Upper lobe of right lung (tissue), 1 donor: ENCODE results near the gene KIAA0825. TPM values are rescaled to one million over a fixed set of nuclear protein-coding genes. Genes with fewer than 3 reads are reported as not detected.
"Not testable (repeated sequence)": the region's sequence is repeated elsewhere in the genome, so short reads cannot be mapped to it uniquely, and the experiment has no call there.

Experiments
- ATAC-seq: fragments of 200-7000 bp; cut with Tn5 transposase; one replicate; pipeline ENCODE4 v1.9.1; 2020; ENCODE audit warnings: mild to moderate bottlenecking, moderate library complexity
- DNase-seq: peaks from one replicate; pipeline ENCODE4 v3.0.0-alpha.2; 2020
- H3K27ac ChIP-seq: fragments of 200-600 bp; one replicate; pipeline ENCODE4 v1.8.0; 2022
- H3K27me3 ChIP-seq: fragments of 200-600 bp; one replicate; pipeline ENCODE4 v1.8.0; 2022; ENCODE audit warnings: mild to moderate bottlenecking
- H3K36me3 ChIP-seq: fragments of 200-600 bp; one replicate; pipeline ENCODE4 v1.8.0; 2022
- H3K4me1 ChIP-seq: fragments of 200-600 bp; one replicate; pipeline ENCODE4 v1.8.0; 2022
- H3K4me3 ChIP-seq: fragments of 200-600 bp; one replicate; pipeline ENCODE4 v1.8.0; 2022; ENCODE audit warnings: mild to moderate bottlenecking
- H3K9me3 ChIP-seq: fragments of 200-600 bp; one replicate; pipeline ENCODE4 v1.8.0; 2022
- CTCF ChIP-seq: fragments of 200-600 bp; IDR thresholded peaks from one replicate; pipeline ENCODE4 v1.8.0; 2022; ENCODE audit warnings: antibody characterized with exemption
- intact Hi-C: fragments of 100-400 bp; cut with DNase I; formaldehyde crosslinking; loops from one replicate; pipeline ENCODE4 v1.11.0; 2022
- total RNA-seq: library from RNA; stranded (reverse); fragmentation: NEBNext Ultra II Directional; extraction: Animal tissue kit (Norgen Biotek cat#: 25700); gene quantifications from one replicate; pipeline ENCODE4 v1.2.1, GENCODE V29; 2021
- donor health status: DM: no; HTN: yes; CAD: no; lungs with severe emphysema.

KIAA0825 gene
- total RNA-seq, 1 donor from 2014 or later, result 4.4 TPM

- H3K4me1 ChIP-seq, result no peaks in the 10 kb centered on the region
- no peaks in the 10 kb centered on the region for H3K27me3 ChIP-seq
- no peak overlapping the region for H3K4me3 ChIP-seq
- H3K36me3 ChIP-seq, result no peaks in the 10 kb centered on the region
- ATAC-seq, result no peak
- intact Hi-C loops, result no loop called here
- no peak for DNase-seq
- no peaks in the 10 kb centered on the region for H3K9me3 ChIP-seq
- TF ChIP-seq CTCF, result no peak
- no peak overlapping the region for H3K27ac ChIP-seq
Measured at GRCh38 chr5:94575196-94575595, 43.2 kb downstream of the KIAA0825 start.

- H3K27ac ChIP-seq, H3K9me3 ChIP-seq, ATAC-seq, H3K4me1 ChIP-seq, H3K27me3 ChIP-seq, H3K4me3 ChIP-seq, intact Hi-C loops, H3K36me3 ChIP-seq, DNase-seq: not testable (repeated sequence)
Measured at GRCh38 chr5:94573349-94573748, 45.1 kb downstream of the KIAA0825 start.

GRCh38 chr5:94571415-94571814, 47.0 kb downstream of the KIAA0825 start:
- DNase-seq (no peak), ATAC-seq (no peak)
- TF ChIP-seq CTCF, result no peak
- H3K4me3 ChIP-seq, result no peak overlapping the region
- no peak overlapping the region for H3K27ac ChIP-seq
- no peaks in the 10 kb centered on the region for H3K9me3 ChIP-seq
- no peaks in the 10 kb centered on the region for H3K27me3 ChIP-seq
- no peaks in the 10 kb centered on the region for H3K4me1 ChIP-seq
- no peaks in the 10 kb centered on the region for H3K36me3 ChIP-seq
- intact Hi-C loops, result no loop called here

GRCh38 chr5:94564812-94565211, 53.6 kb downstream of the KIAA0825 start:
- DNase-seq (no peak), ATAC-seq (no peak)
- Histone ChIP-seq H3K4me3 (no peak overlapping the region), H3K4me1 (no peaks in the 10 kb centered on the region), H3K9me3 (no peaks in the 10 kb centered on the region), H3K27me3 (no peaks in the 10 kb centered on the region), H3K27ac (no peak overlapping the region), H3K36me3 (no peaks in the 10 kb centered on the region)
- intact Hi-C loops, result no loop called here
- no peak for TF ChIP-seq CTCF

GRCh38 chr5:94562327-94562971, 56.0 kb downstream of the KIAA0825 start:
- DNase-seq (no peak), ATAC-seq (no peak)
- no peaks in the 10 kb centered on the region for H3K27me3 ChIP-seq
- H3K4me3 ChIP-seq, result no peak overlapping the region
- H3K9me3 ChIP-seq, result no peaks in the 10 kb centered on the region
- no peak overlapping the region for H3K27ac ChIP-seq
- no peaks in the 10 kb centered on the region for H3K4me1 ChIP-seq
- no peak for TF ChIP-seq CTCF
- intact Hi-C loops, result no loop called here
- no peaks in the 10 kb centered on the region for H3K36me3 ChIP-seq

GRCh38 chr5:94558028-94558427, 60.4 kb downstream of the KIAA0825 start:
- no peaks in the 10 kb centered on the region for H3K9me3 ChIP-seq
- no peaks in the 10 kb centered on the region for H3K27me3 ChIP-seq
- intact Hi-C loops, result no loop called here
- H3K4me1 ChIP-seq, result no peaks in the 10 kb centered on the region
- no peak for DNase-seq
- TF ChIP-seq CTCF, result no peak
- H3K4me3 ChIP-seq, result no peak overlapping the region
- H3K27ac ChIP-seq, result no peak overlapping the region
- no peak for ATAC-seq
- no peaks in the 10 kb centered on the region for H3K36me3 ChIP-seq
